Nephron progenitor cell (in vitro differentiated cells): ENCODE data around the gene WDR12.

Experiments
- DNase-seq: peaks from one replicate; pipeline ENCODE4 v3.0.0; 2021
- H3K27ac Mint-ChIP-seq: 2 replicates; pipeline ENCODE4 v1.8.0; 2021; ENCODE audit warnings: mild to moderate bottlenecking, moderate library complexity, mixed read lengths
- H3K27me3 Mint-ChIP-seq: 2 replicates; pipeline ENCODE4 v1.8.0; 2021; ENCODE audit warnings: mild to moderate bottlenecking, low read depth, mixed read lengths; ENCODE audit not compliant: poor library complexity
- H3K36me3 Mint-ChIP-seq: 2 replicates; pipeline ENCODE4 v1.8.0; 2021; ENCODE audit warnings: low read depth, mixed read lengths
- H3K4me1 Mint-ChIP-seq: 2 replicates; pipeline ENCODE4 v1.8.0; 2021; ENCODE audit warnings: mixed read lengths
- H3K4me3 Mint-ChIP-seq: 2 replicates; pipeline ENCODE4 v1.8.0; 2021; ENCODE audit warnings: mild to moderate bottlenecking, moderate library complexity, mixed read lengths
- H3K9me3 Mint-ChIP-seq: 2 replicates; pipeline ENCODE4 v1.8.0; 2021; ENCODE audit warnings: mild to moderate bottlenecking, moderate library complexity, mixed read lengths
- CTCF ChIP-seq: fragments of 200-600 bp; sonication (generic); IDR thresholded peaks from 2 replicates; pipeline ENCODE4 v1.5.0; 2021; ENCODE audit warnings: antibody characterized with exemption

The WDR12 gene

DNA sequence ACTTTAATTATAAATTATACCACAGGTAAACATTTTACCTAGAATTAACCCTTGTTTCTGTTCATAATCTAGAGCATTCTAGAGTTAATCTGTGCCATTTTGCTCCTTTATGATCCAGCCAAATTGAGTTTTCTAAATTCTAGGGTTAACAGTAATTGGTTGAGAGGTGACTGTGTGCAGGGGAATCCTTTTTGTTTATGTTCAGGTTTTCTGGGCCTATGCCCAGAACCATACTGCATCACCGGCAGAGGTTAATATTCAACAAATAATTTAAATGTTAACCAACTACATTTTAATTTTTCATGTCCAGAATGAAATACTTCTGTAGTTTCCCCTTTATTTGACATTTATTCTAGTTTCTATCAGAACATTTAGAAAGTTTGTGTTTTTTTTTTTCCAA is 32.9 kb upstream of the WDR12 start:
- DNase-seq = no peak
- Mint-ChIP-seq H3K4me1 (peaks cover 6% of the 10 kb centered on the region), H3K27me3 (no peaks in the 10 kb centered on the region), H3K9me3 (peaks cover 44% of the 10 kb centered on the region), H3K36me3 (peaks cover 75% of the 10 kb centered on the region), H3K27ac (no peak overlapping the region), H3K4me3 (no peak overlapping the region)
- TF ChIP-seq CTCF = no peak

- Mint-ChIP-seq H3K36me3 (peaks cover 70% of the 10 kb centered on the region), H3K27ac (no peak overlapping the region), H3K9me3 (peaks cover 31% of the 10 kb centered on the region), H3K27me3 (no peaks in the 10 kb centered on the region), H3K4me3 (no peak overlapping the region), H3K4me1 (peaks cover 6% of the 10 kb centered on the region)
- DNase-seq = no peak
- TF ChIP-seq CTCF = no peak
Measured at GRCh38 chr2:202941771-202942170, 30.3 kb upstream of the WDR12 start.

DNA sequence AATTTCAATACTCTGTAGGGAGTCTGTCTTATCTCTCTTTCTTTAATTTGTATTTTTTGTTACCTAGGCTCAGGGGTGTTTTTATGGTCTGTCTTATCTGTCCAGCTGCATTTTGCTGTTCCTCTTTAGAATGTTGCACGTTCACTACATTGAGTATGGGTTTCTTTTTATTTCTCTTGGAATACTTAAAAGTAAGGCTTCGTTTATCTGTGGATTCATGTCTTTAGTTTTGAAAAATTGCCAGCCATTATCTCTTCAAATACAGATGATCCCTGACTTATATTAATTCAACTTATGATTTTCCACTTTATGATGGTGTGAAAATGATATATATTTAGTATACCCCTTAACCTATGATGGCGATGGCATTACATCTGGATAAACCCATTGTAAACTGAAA is 27.5 kb upstream of the WDR12 start:
- H3K4me3 Mint-ChIP-seq = no peak overlapping the region
- H3K36me3 Mint-ChIP-seq = peaks cover 60% of the 10 kb centered on the region
- peaks cover 6% of the 10 kb centered on the region for H3K4me1 Mint-ChIP-seq
- peaks cover 7% of the 10 kb centered on the region for H3K9me3 Mint-ChIP-seq
- DNase-seq = no peak
- no peak overlapping the region for H3K27ac Mint-ChIP-seq
- no peak for TF ChIP-seq CTCF
- H3K27me3 Mint-ChIP-seq = no peaks in the 10 kb centered on the region

GRCh38 chr2:202934456-202934855 is 23.0 kb upstream of the WDR12 start:
- Mint-ChIP-seq H3K36me3 (peaks cover 53% of the 10 kb centered on the region), H3K4me1 (no peaks in the 10 kb centered on the region), H3K27ac (no peak overlapping the region), H3K27me3 (no peaks in the 10 kb centered on the region), H3K9me3 (peaks cover 7% of the 10 kb centered on the region), H3K4me3 (no peak overlapping the region)
- no peak for TF ChIP-seq CTCF
- no peak for DNase-seq

- H3K27me3 Mint-ChIP-seq = no peaks in the 10 kb centered on the region
- no peak overlapping the region for H3K4me3 Mint-ChIP-seq
- H3K27ac Mint-ChIP-seq = no peak overlapping the region
- H3K9me3 Mint-ChIP-seq = peaks cover 6% of the 10 kb centered on the region
- H3K36me3 Mint-ChIP-seq = peaks cover 53% of the 10 kb centered on the region
- TF ChIP-seq CTCF = no peak
- H3K4me1 Mint-ChIP-seq = no peaks in the 10 kb centered on the region
- DNase-seq = no peak
Measured at GRCh38 chr2:202933958-202934357, 22.5 kb upstream of the WDR12 start.

GRCh38 chr2:202933139-202933510 is 21.7 kb upstream of the WDR12 start:
- Mint-ChIP-seq H3K4me1 (no peaks in the 10 kb centered on the region), H3K36me3 (peaks cover 51% of the 10 kb centered on the region), H3K4me3 (no peak overlapping the region), H3K27ac (no peak overlapping the region), H3K9me3 (no peaks in the 10 kb centered on the region), H3K27me3 (no peaks in the 10 kb centered on the region)
- no peak for TF ChIP-seq CTCF
- DNase-seq = no peak
